Endothelial cell (in vitro differentiated cells): ENCODE results near the gene MTR. TPM values are rescaled to one million over a fixed set of nuclear protein-coding genes. Genes with fewer than 3 reads are reported as not detected.

Source experiments
- DNase-seq: peaks from one replicate; pipeline ENCODE4 v3.0.0; 2021; ENCODE audit warnings: low spot score
- H3K27ac Mint-ChIP-seq: one replicate; pipeline ENCODE4 v1.8.0; 2021; ENCODE audit warnings: mixed read lengths, inconsistent platforms; ENCODE audit not compliant: unreplicated experiment
- H3K27me3 Mint-ChIP-seq: one replicate; pipeline ENCODE4 v1.8.0; 2021; ENCODE audit warnings: mild to moderate bottlenecking, moderate library complexity, mixed read lengths, inconsistent platforms; ENCODE audit not compliant: unreplicated experiment
- H3K36me3 Mint-ChIP-seq: one replicate; pipeline ENCODE4 v1.8.0; 2021; ENCODE audit warnings: mild to moderate bottlenecking, low read depth, mixed read lengths, inconsistent platforms; ENCODE audit not compliant: unreplicated experiment
- H3K4me1 Mint-ChIP-seq: one replicate; pipeline ENCODE4 v1.8.0; 2021; ENCODE audit warnings: mild to moderate bottlenecking, mixed read lengths, inconsistent platforms; ENCODE audit not compliant: unreplicated experiment
- H3K4me3 Mint-ChIP-seq: one replicate; pipeline ENCODE4 v1.8.0; 2021; ENCODE audit warnings: mild to moderate bottlenecking, mixed read lengths, inconsistent platforms; ENCODE audit not compliant: unreplicated experiment
- H3K9me3 Mint-ChIP-seq: one replicate; pipeline ENCODE4 v1.8.0; 2021; ENCODE audit warnings: mixed read lengths, inconsistent platforms; ENCODE audit not compliant: unreplicated experiment
- CTCF ChIP-seq: fragments of 200-600 bp; sonication (generic); IDR thresholded peaks from one replicate; pipeline ENCODE4 v1.5.0; 2021; ENCODE audit warnings: antibody characterized with exemption; ENCODE audit not compliant: unreplicated experiment
- total RNA-seq: library from RNA; stranded (reverse); fragmentation: NEBNext Ultra II Directional; extraction: Animal tissue kit (Norgen Biotek cat#: 25700); gene quantifications from one replicate; pipeline ENCODE4 v1.2.1, GENCODE V29; 2021; ENCODE audit not compliant: unreplicated experiment

Gene MTR
- total RNA-seq, 1 donor from 2014 or later: 44.5 TPM

- H3K4me3 Mint-ChIP-seq: no peak overlapping the region
- DNase-seq: no peak
- H3K36me3 Mint-ChIP-seq: peaks cover 2% of the 10 kb centered on the region
- H3K27ac Mint-ChIP-seq: no peak overlapping the region
- H3K4me1 Mint-ChIP-seq: peaks cover 7% of the 10 kb centered on the region
- no peaks in the 10 kb centered on the region for H3K9me3 Mint-ChIP-seq
- H3K27me3 Mint-ChIP-seq: peaks cover 2% of the 10 kb centered on the region
- no peak for TF ChIP-seq CTCF
These were observed 5.5 kb downstream of the MTR start for GRCh38 chr1:236800623-236801022.

GRCh38 chr1:236802264-236802663 is 7.2 kb downstream of the MTR start:
- Mint-ChIP-seq H3K4me1 (no peaks in the 10 kb centered on the region), H3K4me3 (no peak overlapping the region), H3K27ac (no peak overlapping the region), H3K9me3 (no peaks in the 10 kb centered on the region), H3K36me3 (peaks cover 2% of the 10 kb centered on the region), H3K27me3 (peaks cover 2% of the 10 kb centered on the region)
- TF ChIP-seq CTCF: no peak
- no peak for DNase-seq

GRCh38 chr1:236806634-236807033 is 11.5 kb downstream of the MTR start:
- H3K4me3 Mint-ChIP-seq: no peak overlapping the region
- H3K27me3 Mint-ChIP-seq: peaks cover 2% of the 10 kb centered on the region
- no peaks in the 10 kb centered on the region for H3K9me3 Mint-ChIP-seq

GRCh38 chr1:236808005-236808404 is 12.9 kb downstream of the MTR start:
- no peak overlapping the region for H3K4me3 Mint-ChIP-seq

More at GRCh38 chr1:236806634-236807033, 11.5 kb downstream of the MTR start:
- no peak for TF ChIP-seq CTCF
- Mint-ChIP-seq H3K27ac (no peak overlapping the region), H3K36me3 (peaks cover 2% of the 10 kb centered on the region), H3K4me1 (no peaks in the 10 kb centered on the region)
- no peak for DNase-seq

More at GRCh38 chr1:236808005-236808404, 12.9 kb downstream of the MTR start:
- no peaks in the 10 kb centered on the region for H3K9me3 Mint-ChIP-seq
- peaks cover 2% of the 10 kb centered on the region for H3K36me3 Mint-ChIP-seq
- H3K4me1 Mint-ChIP-seq: no peaks in the 10 kb centered on the region
- DNase-seq: no peak
- peaks cover 2% of the 10 kb centered on the region for H3K27me3 Mint-ChIP-seq
- no peak for TF ChIP-seq CTCF
- H3K27ac Mint-ChIP-seq: no peak overlapping the region
